AG09309 (cell line): Measurements from ENCODE around the gene CSNK1G2.

Experiments used
- DNase-seq: peaks from one replicate; pipeline ENCODE4 v3.0.0-alpha.2; 2010; ENCODE audit warnings: low read depth
- H3K4me3 ChIP-seq: 2 replicates; pipeline ENCODE4 v1.5.1; 2011; ENCODE audit warnings: mild to moderate bottlenecking, low read depth, low read length, moderate library complexity; ENCODE audit not compliant: control insufficient read depth
- CTCF ChIP-seq: IDR thresholded peaks from 2 replicates; pipeline ENCODE4 v1.5.1; 2011; ENCODE audit warnings: mild to moderate bottlenecking, low read depth, low read length, inconsistent platforms; ENCODE audit not compliant: insufficient read depth, control insufficient read depth; ENCODE audit errors: missing control alignments

The CSNK1G2 gene

GRCh38 chr19:1979017-1979416, 38.0 kb downstream of the CSNK1G2 start:
- no peak for TF ChIP-seq CTCF
- DNase-seq: no peak
- H3K4me3 ChIP-seq: no peak overlapping the region

GRCh38 chr19:1979642-1980041, 38.7 kb downstream of the CSNK1G2 start:
- no peak for DNase-seq
- H3K4me3 ChIP-seq: no peak overlapping the region
- TF ChIP-seq CTCF: no peak

GRCh38 chr19:1980091-1980808, 39.3 kb downstream of the CSNK1G2 start:
- no peak overlapping the region for H3K4me3 ChIP-seq
- no peak for TF ChIP-seq CTCF
- no peak for DNase-seq

DNA sequence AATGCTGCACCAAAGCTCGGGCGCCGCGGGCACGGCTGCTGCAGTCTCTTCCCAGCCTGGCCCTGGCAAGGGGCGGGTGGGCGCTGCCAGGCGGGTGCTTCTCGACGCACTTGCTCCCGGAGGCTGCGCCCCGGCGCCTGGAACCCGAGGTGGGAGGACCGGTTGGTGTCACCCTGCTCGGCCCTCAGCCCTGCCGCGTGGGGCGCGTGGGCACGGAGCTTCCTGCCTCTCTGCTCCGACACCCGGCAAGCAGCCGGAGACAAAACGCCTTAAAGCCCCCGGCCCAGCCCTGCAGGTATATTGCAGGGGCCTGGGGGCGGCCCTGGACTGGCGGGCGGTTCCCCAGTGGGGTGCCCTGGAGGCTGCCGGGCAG, 39.8 kb downstream of the CSNK1G2 start:
- no peak for DNase-seq
- no peak for TF ChIP-seq CTCF
- H3K4me3 ChIP-seq: no peak overlapping the region

DNA sequence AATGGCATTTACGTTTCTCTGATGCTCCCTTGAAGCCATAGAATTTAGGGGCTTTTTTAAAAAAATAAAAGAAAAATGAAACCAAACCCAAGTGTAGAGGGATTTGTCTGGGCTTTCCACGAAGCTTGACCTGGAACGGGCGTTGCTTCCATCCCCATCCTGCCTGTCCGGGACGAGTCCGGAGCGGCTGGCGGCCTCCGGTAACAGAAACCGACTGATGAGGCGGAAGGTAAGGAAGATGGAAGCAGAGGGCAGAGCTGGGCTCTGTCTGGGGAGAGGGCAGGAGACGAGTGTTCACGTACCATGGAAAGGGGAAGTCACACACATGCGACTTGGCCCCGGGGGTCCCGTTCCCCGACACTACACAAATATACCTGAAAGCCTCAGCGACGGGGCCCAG, 40.3 kb downstream of the CSNK1G2 start:
- DNase-seq: no peak
- H3K4me3 ChIP-seq: no peak overlapping the region
- TF ChIP-seq CTCF: no peak

- no peak for TF ChIP-seq CTCF
- no peak overlapping the region for H3K4me3 ChIP-seq
- DNase-seq: no peak
Observed at GRCh38 chr19:1984357-1984756, 43.4 kb downstream of the CSNK1G2 start.
